HEK293 (cell line): ENCODE results near the gene MYOZ3.

Experiments
- CTCF ChIA-PET: fragments of 350-600 bp; formaldehyde crosslinking; extraction: SDS; loops from one replicate; lab custom pipeline; 2021; ENCODE audit warnings: antibody characterized with exemption; lab: Yijun Ruan, JAX
- POLR2A ChIA-PET: fragments of 300-600 bp; formaldehyde crosslinking; extraction: SDS; loops from one replicate; lab custom pipeline; 2020; ENCODE audit warnings: antibody characterized with exemption, inconsistent platforms; lab: Yijun Ruan, JAX
- H3K27ac ChIP-seq: fragments of 200-500 bp; sonication (Bioruptor generic); 2 replicates; pipeline ENCODE4 v1.5.1; 2014; ENCODE audit warnings: low read depth, low read length, control low read depth, inconsistent platforms; ENCODE audit errors: extremely low read depth
- H3K36me3 ChIP-seq, 2 experiments: fragments of 200-500 bp in 1 of 2; sonication (Bioruptor generic) in 1 of 2; 1 replicate in 1 of 2; 2 replicates in 1 of 2; pipeline ENCODE4 v1.5.1; 2014 to 2017; ENCODE audit warnings: inconsistent platforms in 2 of 2, low read length in 2 of 2; ENCODE audit not compliant: control insufficient read depth in 2 of 2, insufficient read depth in 1 of 2
- H3K4me1 ChIP-seq: fragments of 200-500 bp; sonication (Bioruptor generic); 2 replicates; pipeline ENCODE4 v1.5.1; 2014; ENCODE audit warnings: mild to moderate bottlenecking, low read length, inconsistent platforms; ENCODE audit not compliant: control insufficient read depth, insufficient read depth
- H3K4me3 ChIP-seq: 2 replicates; pipeline ENCODE4 v1.5.1; 2011; ENCODE audit warnings: low read depth, mild to moderate bottlenecking, control low read depth, low read length, moderate library complexity
- H3K9me3 ChIP-seq: fragments of 200-500 bp; sonication (Bioruptor generic); 2 replicates; pipeline ENCODE4 v1.5.1; 2014; ENCODE audit warnings: low read depth, low read length, inconsistent platforms; ENCODE audit not compliant: control insufficient read depth, insufficient read depth
- PRDM1 ChIP-seq: fragments of 450-650 bp; formaldehyde crosslinking; IDR thresholded peaks from 2 replicates; pipeline ENCODE4; 2016; ENCODE audit warnings: missing biosample characterization, missing genetic modification characterization
- PRDM4 ChIP-seq: fragments of 450-650 bp; formaldehyde crosslinking; IDR thresholded peaks from 2 replicates; pipeline ENCODE4 v1.5.1; 2017; ENCODE audit warnings: missing biosample characterization, missing genetic modification characterization
- ZBTB17 ChIP-seq: fragments of 450-650 bp; formaldehyde crosslinking; IDR thresholded peaks from 2 replicates; pipeline ENCODE4 v1.5.1; 2016; ENCODE audit warnings: missing biosample characterization, missing genetic modification characterization
- ZBTB48 ChIP-seq: fragments of 450-650 bp; formaldehyde crosslinking; IDR thresholded peaks from 2 replicates; pipeline ENCODE4 v1.5.1; 2016; ENCODE audit warnings: missing biosample characterization, missing genetic modification characterization
- ZIC2 ChIP-seq: fragments of 450-650 bp; formaldehyde crosslinking; IDR thresholded peaks from 2 replicates; pipeline ENCODE4 v1.5.1; 2016; ENCODE audit warnings: missing biosample characterization, missing genetic modification characterization
- ZNF19 ChIP-seq: fragments of 450-650 bp; formaldehyde crosslinking; IDR thresholded peaks from 2 replicates; pipeline ENCODE4; 2016; ENCODE audit warnings: missing biosample characterization, missing genetic modification characterization, low read depth
- ZNF362 ChIP-seq: fragments of 450-650 bp; formaldehyde crosslinking; IDR thresholded peaks from 2 replicates; pipeline ENCODE4 v1.5.1; 2016; ENCODE audit warnings: missing biosample characterization, missing genetic modification characterization
- ZNF580 ChIP-seq: fragments of 450-650 bp; formaldehyde crosslinking; IDR thresholded peaks from 2 replicates; pipeline ENCODE4 v1.5.1; 2016; ENCODE audit warnings: missing biosample characterization, missing genetic modification characterization
- ZNF624 ChIP-seq: fragments of 450-650 bp; formaldehyde crosslinking; IDR thresholded peaks from 2 replicates; pipeline ENCODE4 v1.5.1; 2017; ENCODE audit warnings: missing biosample characterization, missing genetic modification characterization
- ZNF626 ChIP-seq: fragments of 450-650 bp; sonication (Bioruptor Pico); formaldehyde crosslinking; IDR thresholded peaks from 2 replicates; pipeline ENCODE4 v1.5.1; 2018; ENCODE audit warnings: missing biosample characterization, missing genetic modification characterization, inconsistent platforms
- ZNF692 ChIP-seq: fragments of 450-650 bp; formaldehyde crosslinking; IDR thresholded peaks from 2 replicates; pipeline ENCODE4 v1.5.1; 2016; ENCODE audit warnings: missing biosample characterization, missing genetic modification characterization
- ZNF76 ChIP-seq: fragments of 450-650 bp; formaldehyde crosslinking; IDR thresholded peaks from 2 replicates; pipeline ENCODE4; 2016; ENCODE audit warnings: low read depth, missing biosample characterization, missing genetic modification characterization, borderline replicate concordance

The MYOZ3 gene

GRCh38 chr5:150637245-150638052 is 23.6 kb upstream of the MYOZ3 start (continued):
- TF ChIP-seq ZBTB48 (peak; percentile 71), ZNF76 (tag by site-specific recombination) (no peak), PRDM1 (peak; percentile 68; the same call in 1 of the 2 replicates), ZNF362 (0 out of 2 replicates have a peak, but pooled peaks have one; percentile 13)

GRCh38 chr5:150638053-150638444 is 23.0 kb upstream of the MYOZ3 start:
- Histone ChIP-seq H3K36me3 (no peaks in the 10 kb centered on the region), H3K9me3 (no peaks in the 10 kb centered on the region)
- POLR2A ChIA-PET, result interaction anchor here (0.5 to 1.4 kb wide), 4 partner anchors 15 to 188 kb away, joined by 3 to 6 read pairs (median 4); partner anchors contain the start of gene RPS14
- TF ChIP-seq ZNF624 (tag by site-specific recombination) (no peak), ZNF580 (tag by site-specific recombination) (peak; percentile 64; the same call in 1 of the 2 replicates)
- TF ChIP-seq, all 188 proteins: peak for 1
- CTCF ChIA-PET, result interaction anchor here (0.6 to 9.4 kb wide), 3 partner anchors 9 to 77 kb away, joined by 3 to 60 read pairs (median 3); no protein-coding TSS in a partner anchor
- no peak overlapping the region for H3K27ac ChIP-seq
- H3K4me1 ChIP-seq, result peaks cover 24% of the 10 kb centered on the region
- no peak overlapping the region for H3K4me3 ChIP-seq

- POLR2A ChIA-PET, result interaction anchor here (0.5 to 1.4 kb wide), 3 partner anchors 12 to 189 kb away, joined by 3 to 6 read pairs (median 5); partner anchors contain the start of gene RPS14
- CTCF ChIA-PET, result interaction anchor here (0.6 to 9.4 kb wide), 8 partner anchors 10 to 208 kb away, joined by 3 to 60 read pairs (median 3); no protein-coding TSS in a partner anchor
- Histone ChIP-seq H3K27ac (no peak overlapping the region), H3K4me1 (peaks cover 25% of the 10 kb centered on the region)
- TF ChIP-seq ZNF692 (tag by site-specific recombination) (no peak), ZBTB17 (tag by site-specific recombination) (peak; percentile 69; the same call in 1 of the 2 replicates), ZNF19 (tag by site-specific recombination) (no peak), PRDM4 (tag by site-specific recombination) (peak; percentile 54; the same call in 1 of the 2 replicates), ZIC2 (tag by site-specific recombination) (peak; percentile 72), ZNF626 (tag by site-specific recombination) (no peak)
- TF ChIP-seq, all 188 proteins: peak for 3
- no peaks in the 10 kb centered on the region for H3K36me3 ChIP-seq
- H3K4me3 ChIP-seq, result no peak overlapping the region
- no peaks in the 10 kb centered on the region for H3K9me3 ChIP-seq
Measured at GRCh38 chr5:150638488-150639376, 22.3 kb upstream of the MYOZ3 start.
